Psoas muscle (tissue), 8 donors: ENCODE measurements around the gene CCDC92B. TPM values are rescaled to one million over a fixed set of nuclear protein-coding genes. Genes with fewer than 3 reads are reported as not detected.

Experiments
- ATAC-seq, 4 donors: fragments of 200-7000 bp; cut with Tn5 transposase; one replicate each; pipeline ENCODE4 v1.9.1; 2020; ENCODE audit warnings: moderate library complexity in 3 of 4, mild to moderate bottlenecking in 2 of 4
- DNase-seq, 2 donors: peaks; one replicate each; pipeline ENCODE4 v3.0.0-alpha.2; 2020
- H3K27ac ChIP-seq: fragments of 200-600 bp; one replicate; pipeline ENCODE4 v1.8.0; 2022
- H3K27me3 ChIP-seq, 3 donors: fragments of 200-600 bp in 1 of 3; one replicate each; pipeline versions ENCODE4 v1.6.1 to v1.8.0; 2013 to 2022; ENCODE audit warnings: low read length in 2 of 3, mild to moderate bottlenecking in 2 of 3, moderate library complexity in 1 of 3; ENCODE audit not compliant: insufficient read depth in 3 of 3
- H3K36me3 ChIP-seq, 2 donors: fragments of 200-600 bp in 1 of 2; one replicate each; pipeline versions ENCODE4 v1.6.1 to v1.8.0; 2013 to 2022; ENCODE audit warnings: low read depth in 1 of 2, mild to moderate bottlenecking in 1 of 2, moderate library complexity in 1 of 2; ENCODE audit not compliant: insufficient read depth in 1 of 2
- H3K4me1 ChIP-seq: fragments of 200-600 bp; one replicate; pipeline ENCODE4 v1.8.0; 2022
- H3K4me3 ChIP-seq: fragments of 200-600 bp; one replicate; pipeline ENCODE4 v1.8.0; 2022; ENCODE audit warnings: mild to moderate bottlenecking
- H3K9me3 ChIP-seq: fragments of 200-600 bp; one replicate; pipeline ENCODE4 v1.8.0; 2022
- CTCF ChIP-seq: fragments of 200-600 bp; IDR thresholded peaks from one replicate; pipeline ENCODE4 v1.8.0; 2022; ENCODE audit warnings: antibody characterized with exemption
- WGBS, 3 donors: extraction: QIAGEN DNeasy Blood & Tissue Kit; methylation state at CpG; one replicate each; pipeline versions ENCODE4 v1.1.6 to v1.1.7; 2013; 5-methylcytosine and 5-hydroxymethylcytosine counted together
- intact Hi-C, 2 donors: fragments of 100-400 bp; cut with DNase I; formaldehyde crosslinking; loops; one replicate each; pipeline versions ENCODE4 v1.11.0 to v1.14.2; 2022
- polyA plus RNA-seq, 3 donors: library from polyadenylated mRNA; stranded (reverse); fragments of 200-250 nt; gene quantifications; one replicate each; pipeline ENCODE4 v1.2.3, GENCODE V29; 2013
- total RNA-seq, 4 donors: library from RNA; stranded (reverse); fragmentation: NEBNext Ultra II Directional in 2 of 4; extraction: Animal tissue kit (Norgen Biotek cat#: 25700) in 2 of 4; gene quantifications; one replicate each; pipeline versions ENCODE4 v1.2.1 to v1.2.4, GENCODE V29; 2021 to 2023
- donor health status: healthy with polysubstance abuse.
- donor health status: DM: no; HTN: no; CAD: no; lungs with moderate emphysema.
- donor health status: Bipolar disorder and iron deficiency.
- donor health status: healthy.
- donor health status: DM: yes; HTN: yes; CAD: no.
- donor health status: DM: no; HTN: no; CAD: no.
- donor health status: DM: no; HTN: no; CAD: no.
- donor health status: DM: yes; HTN: yes; CAD: no.

CCDC92B gene
- total and polyA plus RNA-seq, 7 donors: 0.01 to 0.23 (median 0.07) TPM; not detected in 3

DNA sequence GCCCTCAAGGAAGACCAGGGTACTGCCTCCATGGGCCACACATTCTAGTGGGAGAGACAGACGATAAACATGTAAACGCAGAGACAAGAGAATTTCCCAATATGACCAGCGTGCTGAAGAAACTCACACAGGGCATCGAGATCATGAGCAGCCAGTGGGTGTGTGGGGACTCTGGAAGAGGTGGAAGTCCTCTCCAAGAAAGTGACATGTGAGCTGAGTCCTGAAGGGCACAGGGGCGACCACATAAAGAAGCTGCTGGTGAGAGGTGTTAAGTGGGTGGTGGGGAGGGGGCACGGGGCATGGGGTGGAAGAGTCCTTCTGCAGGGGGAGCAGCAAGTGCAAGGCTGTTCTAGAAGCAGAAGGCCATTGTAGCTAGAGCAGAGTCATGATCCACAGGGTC is 25.8 kb upstream of the CCDC92B start:
- ATAC-seq (no peak), DNase-seq (no peak)
- H3K9me3 ChIP-seq: no peaks in the 10 kb centered on the region
- no peak overlapping the region for H3K4me3 ChIP-seq
- H3K27ac ChIP-seq: no peak overlapping the region
- H3K27me3 ChIP-seq: peaks cover 0 to 58% (median 13%) of the 10 kb centered on the region in 3 donors
- intact Hi-C loops: no loop called here
- no peak for TF ChIP-seq CTCF
- no peaks in the 10 kb centered on the region for H3K36me3 ChIP-seq
- no peaks in the 10 kb centered on the region for H3K4me1 ChIP-seq
- 69 to 79% (median 78%) methylated on average over 6 of the region's 6 CpGs for WGBS, 3 donors

GRCh38 chr17:2770129-2770528 is 20.7 kb upstream of the CCDC92B start:
- 37 to 49% (median 43%) methylated on average over 12 of the region's 12 CpGs for WGBS, 3 donors
- H3K36me3 ChIP-seq: no peaks in the 10 kb centered on the region
- DNase-seq (no peak), ATAC-seq (no peak)
- no peak overlapping the region for H3K27ac ChIP-seq
- no peak for TF ChIP-seq CTCF
- intact Hi-C loops: no loop called here
- H3K9me3 ChIP-seq: no peaks in the 10 kb centered on the region
- no peaks in the 10 kb centered on the region for H3K4me1 ChIP-seq
- peaks cover 0 to 33% (median 2%) of the 10 kb centered on the region in 3 donors for H3K27me3 ChIP-seq
- no peak overlapping the region for H3K4me3 ChIP-seq

- H3K4me3 ChIP-seq: no peak overlapping the region
- TF ChIP-seq CTCF: no peak
- peaks cover 0 to 71% (median 24%) of the 10 kb centered on the region in 3 donors for H3K27me3 ChIP-seq
- WGBS, 3 donors: 61 to 70% (median 62%) methylated on average over 4 of the region's 4 CpGs
- intact Hi-C loops: no loop called here
- H3K27ac ChIP-seq: no peak overlapping the region
- no peaks in the 10 kb centered on the region for H3K36me3 ChIP-seq
- no peaks in the 10 kb centered on the region for H3K4me1 ChIP-seq
- no peak for DNase-seq
- no peaks in the 10 kb centered on the region for H3K9me3 ChIP-seq
- ATAC-seq: no peak
These were observed 9.4 kb upstream of the CCDC92B start for GRCh38 chr17:2758870-2759269.

GRCh38 chr17:2755891-2756724 is 6.7 kb upstream of the CCDC92B start:
- Histone ChIP-seq H3K4me3 (peak overlapping the region; percentile 49), H3K27me3 (peaks cover 0 to 75% (median 21%) of the 10 kb centered on the region in 3 donors), H3K36me3 (no peaks in the 10 kb centered on the region), H3K27ac (no peak overlapping the region), H3K4me1 (no peaks in the 10 kb centered on the region), H3K9me3 (no peaks in the 10 kb centered on the region)
- ATAC-seq: no peak
- no peak for DNase-seq
- intact Hi-C loops: no loop called here
- 1% methylated on average over 27 to 46 of the region's 46 CpGs for WGBS, 3 donors
- TF ChIP-seq CTCF: no peak
